GM18951 (cell line): ENCODE results near the gene GANAB.
A peak's percentile ranks its signal among the peaks of the same experiment; 100 is the strongest.
"Not testable (repeated sequence)": the region's sequence is repeated elsewhere in the genome, so short reads cannot be mapped to it uniquely, and the experiment has no call there.

Experiments
- POLR2A ChIP-seq: IDR thresholded peaks from 4 replicates; pipeline ENCODE4 v1.6.1; 2011; ENCODE audit warnings: mild to moderate bottlenecking; ENCODE audit not compliant: insufficient read length, insufficient read depth; ENCODE audit errors: extremely low read depth
- in situ Hi-C: fragments of 300-500 bp; cut with MboI; formaldehyde crosslinking; loops from one replicate; pipeline ENCODE4 v1.12.0; 2022; ENCODE audit warnings: low sequenced_read_pairs, mixed read lengths, inconsistent platforms; ENCODE audit not compliant: unreplicated experiment

GANAB gene

DNA sequence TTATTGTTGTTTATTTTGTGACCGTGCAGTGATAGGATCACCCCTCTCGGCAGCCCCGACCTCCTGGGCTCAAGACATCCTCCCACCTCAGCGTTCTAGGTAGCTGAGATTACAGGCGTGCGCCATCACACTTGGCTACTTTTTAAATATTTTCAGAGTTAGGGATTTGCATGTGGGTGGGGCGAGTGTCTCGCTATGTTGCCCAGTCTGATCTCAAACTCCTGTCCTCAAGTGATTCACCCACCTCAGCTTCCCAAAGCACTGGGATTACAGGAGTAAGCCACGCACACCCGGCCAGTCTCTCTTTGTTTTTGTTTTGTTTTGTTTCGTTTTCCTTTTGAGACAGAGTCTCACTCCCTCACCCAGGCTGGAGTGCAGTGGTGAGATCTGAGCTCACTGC, 7.9 kb upstream of the GANAB start:
- TF ChIP-seq POLR2A, result no peak
- in situ Hi-C loops, result no loop called here

DNA sequence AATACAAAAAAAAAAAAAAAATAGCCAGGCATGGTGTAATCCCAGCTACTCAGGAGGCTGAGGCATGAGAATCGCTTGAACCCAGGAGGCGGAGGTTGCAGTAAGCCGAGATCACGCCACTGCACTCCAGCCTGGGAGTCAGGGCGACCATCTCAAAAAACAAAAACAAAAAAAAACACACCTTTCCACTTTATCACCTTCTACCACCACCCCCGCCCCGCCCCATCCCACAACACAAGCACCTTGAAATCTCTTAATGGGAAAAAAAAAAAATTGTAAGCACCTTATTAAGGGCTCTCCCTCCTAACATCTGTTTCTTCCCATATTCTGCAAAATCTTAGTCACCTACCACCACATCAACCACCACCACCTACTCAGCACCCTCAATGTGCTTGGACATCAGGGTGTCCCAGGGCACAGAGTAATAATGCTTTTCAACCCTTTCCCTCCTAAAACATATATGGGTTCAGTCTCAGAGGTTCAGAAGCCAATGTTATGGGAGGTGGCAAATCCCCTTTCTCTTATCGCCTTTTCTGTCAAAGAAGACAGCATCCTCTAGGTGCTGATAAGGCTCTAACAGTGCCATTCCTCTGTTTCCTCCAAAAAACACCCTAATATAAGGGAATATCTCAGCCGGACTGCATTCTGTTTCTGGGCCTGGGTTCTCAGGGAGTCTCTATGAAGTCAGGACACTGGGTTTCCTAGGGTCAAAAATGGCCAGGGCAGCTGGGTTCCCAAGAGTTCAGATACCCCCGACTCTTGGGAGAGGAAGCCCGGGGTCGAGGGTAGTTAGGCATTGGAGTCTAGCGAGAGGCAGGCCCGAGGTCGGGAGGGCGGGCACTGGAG, 6.0 kb upstream of the GANAB start:
- in situ Hi-C loops, result no loop called here
- TF ChIP-seq POLR2A, result no peak

DNA sequence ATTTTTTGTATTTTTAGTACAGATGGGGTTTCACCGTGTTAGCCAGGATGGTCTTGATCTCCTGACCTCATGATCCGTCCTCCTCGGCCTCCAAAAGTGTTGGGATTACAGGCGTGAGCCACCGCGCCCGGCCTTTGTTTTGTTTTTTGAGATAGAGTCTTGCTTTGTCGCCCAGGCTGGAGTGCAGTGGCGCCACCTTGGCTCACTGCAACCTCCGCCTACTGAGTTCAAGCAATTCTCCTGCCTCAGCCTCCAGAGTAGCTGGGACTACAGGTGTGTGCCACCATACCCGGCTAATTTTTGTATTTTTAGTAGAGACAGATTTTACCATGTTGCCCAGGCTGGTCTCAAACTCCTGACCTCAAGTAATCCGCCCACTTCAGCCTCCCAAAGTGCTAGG, 3.9 kb upstream of the GANAB start:
- in situ Hi-C loops, result not testable (repeated sequence)

DNA sequence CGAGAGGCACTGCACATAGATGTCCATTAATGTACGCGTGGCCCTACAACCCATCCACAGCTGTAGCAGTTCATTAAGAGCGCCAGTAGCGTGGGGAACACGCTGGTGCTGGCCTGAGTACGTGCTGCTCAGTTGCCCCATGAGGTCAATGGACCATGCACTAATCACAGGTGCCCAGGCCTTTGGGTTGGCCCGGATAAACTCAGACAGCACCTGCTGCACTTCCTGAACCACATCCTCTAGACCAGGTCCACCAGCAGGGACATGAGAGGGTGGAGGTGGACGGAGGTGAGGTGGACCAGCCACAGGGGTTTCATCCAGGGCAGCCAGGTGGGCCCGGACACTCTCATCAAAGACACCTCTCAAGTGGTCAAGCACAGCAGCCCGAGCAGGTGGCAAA, 3.1 kb upstream of the GANAB start:
- in situ Hi-C loops, result no loop called here
- no peak for TF ChIP-seq POLR2A

DNA sequence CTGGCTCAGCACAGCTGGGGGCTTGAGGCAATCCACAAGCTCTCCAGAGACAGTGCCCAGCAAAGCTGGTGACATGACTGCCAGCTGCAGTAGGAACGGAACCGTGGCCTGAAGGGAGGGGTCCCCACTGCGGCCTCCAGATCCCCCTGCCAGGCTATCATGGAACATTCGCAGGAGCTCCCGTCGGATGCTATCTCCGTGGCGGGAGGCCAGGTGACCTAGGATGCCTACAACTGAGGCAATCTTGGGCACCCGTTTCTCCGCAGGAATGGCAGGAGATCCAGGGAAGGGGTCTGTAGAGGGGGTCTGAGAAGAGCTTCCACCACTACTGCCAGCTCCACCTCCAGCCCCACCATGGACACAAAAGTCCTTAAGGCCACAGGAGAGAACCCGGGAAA, 2.6 kb upstream of the GANAB start:
- no peak for TF ChIP-seq POLR2A
- in situ Hi-C loops, result no loop called here

DNA sequence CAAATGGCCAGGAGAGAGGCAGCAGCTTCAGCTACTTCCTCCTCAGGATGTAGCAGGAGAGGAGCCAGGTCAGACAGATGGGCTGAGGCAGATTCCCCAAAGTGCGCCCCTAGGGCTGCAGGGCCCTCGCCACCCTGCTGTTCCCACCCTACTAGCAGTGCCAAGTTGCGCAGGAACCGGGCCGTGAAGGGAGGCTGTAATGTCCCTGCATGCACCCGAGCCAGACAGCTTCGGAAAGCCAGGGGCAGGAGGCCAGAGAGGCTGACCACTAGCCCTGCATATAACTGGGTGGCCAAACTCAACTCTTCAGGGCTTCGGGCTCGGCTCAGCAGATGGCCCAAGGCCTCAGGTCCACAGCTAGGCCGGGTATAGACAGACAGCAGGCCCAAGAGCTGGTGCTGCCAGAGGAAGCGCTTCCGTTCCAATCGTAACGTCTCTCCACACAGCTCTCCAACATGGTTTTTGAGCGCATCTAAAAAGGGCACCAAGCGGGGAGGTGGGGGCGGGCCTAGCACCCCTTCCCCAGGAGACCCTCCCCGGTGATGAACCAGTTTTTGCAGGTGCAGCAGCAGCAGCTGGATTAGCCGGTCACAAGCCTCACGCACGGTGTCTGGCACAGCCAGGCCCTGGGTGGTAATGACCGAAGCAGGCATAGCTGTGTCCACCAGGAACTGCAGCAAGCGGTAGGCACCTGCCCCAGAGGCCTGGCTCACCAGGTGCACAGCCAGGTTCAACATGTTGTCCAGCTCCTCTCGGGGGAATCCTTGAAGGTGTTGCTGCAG, 2.0 kb upstream of the GANAB start:
- TF ChIP-seq POLR2A, result no peak
- in situ Hi-C loops, result no loop called here

DNA sequence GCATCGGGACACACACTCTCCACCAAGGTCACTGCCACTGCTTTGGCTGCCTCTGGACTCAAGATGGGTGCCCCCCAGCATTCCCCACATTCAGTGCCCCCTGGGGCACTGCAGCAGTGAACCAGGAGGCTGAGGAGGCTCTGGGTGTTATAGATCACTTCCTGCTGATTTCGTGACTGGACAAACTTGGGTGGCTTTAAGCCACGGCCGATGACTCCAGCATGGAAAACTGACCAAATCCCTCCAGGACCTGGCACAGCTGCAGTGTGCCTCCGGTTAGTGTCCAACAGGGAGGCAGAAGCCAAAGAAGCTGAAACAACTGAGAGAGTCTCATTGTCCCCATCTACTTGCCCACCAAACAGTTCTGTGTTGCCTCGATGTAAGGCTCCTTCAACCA, 1.2 kb upstream of the GANAB start:
- in situ Hi-C loops, result no loop called here
- TF ChIP-seq POLR2A, result no peak

DNA sequence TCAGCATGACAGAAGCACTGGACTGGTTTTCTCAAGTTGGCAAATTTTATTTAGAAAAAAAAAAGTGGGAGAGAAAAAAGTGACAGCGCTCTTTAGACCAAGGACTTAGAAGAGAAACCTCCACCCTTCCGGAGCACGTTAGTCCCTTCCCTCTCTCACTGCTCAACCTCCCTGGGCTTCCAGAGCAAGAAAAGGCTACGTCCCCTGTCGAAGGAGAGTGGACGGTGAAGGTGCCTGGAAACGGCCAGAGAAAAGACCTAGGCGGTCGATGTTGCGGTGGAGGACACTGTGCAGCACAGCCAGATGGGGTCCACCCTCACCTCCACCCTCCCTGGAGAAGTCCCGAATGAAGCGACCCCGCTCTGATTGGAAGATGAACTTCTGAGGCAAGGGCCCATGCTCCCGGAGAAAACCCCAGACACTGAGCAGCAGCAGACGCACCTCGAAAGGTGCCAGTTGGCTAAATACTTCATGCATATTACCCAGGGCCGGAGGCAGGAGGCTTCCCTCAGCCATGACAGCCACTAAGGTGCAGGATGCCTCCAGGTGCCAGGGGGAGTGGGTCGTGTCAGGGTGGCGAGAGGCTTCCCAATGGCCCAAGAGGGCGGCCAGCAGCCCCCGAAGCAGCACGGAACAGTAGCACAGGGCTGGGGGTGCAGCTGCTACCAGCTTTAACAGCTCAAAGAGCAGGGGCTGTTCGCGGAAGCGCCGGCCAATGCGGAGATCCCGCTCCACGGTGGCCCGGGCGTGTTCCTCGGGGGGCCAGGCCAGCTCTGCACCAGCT, 604 bp upstream of the GANAB start:
- in situ Hi-C loops, result no loop called here

DNA sequence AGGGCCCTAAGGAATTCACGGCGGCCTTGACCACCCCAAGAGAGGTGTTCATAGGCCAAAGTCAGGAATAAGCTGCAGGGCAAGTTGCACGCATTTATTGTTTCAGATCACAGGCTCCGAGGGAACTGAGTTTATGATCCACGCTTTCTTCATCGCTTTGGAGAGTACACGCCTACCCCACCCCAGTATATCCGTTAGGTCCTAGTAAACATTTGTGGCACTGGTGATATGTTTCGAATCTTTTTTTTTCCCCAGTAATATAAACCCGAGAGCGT, 805 bp downstream of the GANAB start:
- TF ChIP-seq POLR2A, result no peak
- in situ Hi-C loops, result no loop called here

More for the DNA sequence above, 604 bp upstream of the GANAB start:
- no peak for TF ChIP-seq POLR2A

DNA sequence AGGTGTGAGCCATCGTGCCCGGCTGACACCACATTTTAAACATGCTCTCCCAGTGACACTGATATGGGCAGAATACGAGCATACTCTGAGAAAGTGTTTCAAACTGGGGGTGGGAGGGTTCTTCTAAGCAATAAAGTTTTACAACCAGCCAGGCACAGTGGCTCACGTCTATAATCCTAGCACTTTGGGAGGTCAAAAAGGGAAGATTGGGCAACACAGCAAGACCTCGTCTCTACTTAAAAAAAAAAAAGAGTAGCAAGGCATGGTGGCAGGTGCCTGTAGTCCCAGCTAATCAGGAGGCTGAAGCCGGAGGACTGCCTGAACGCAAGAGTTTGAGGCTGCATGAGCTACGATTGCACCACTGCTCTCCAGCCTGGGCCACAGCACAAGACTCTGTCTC, 2.2 kb downstream of the GANAB start:
- in situ Hi-C loops, result no loop called here
- no peak for TF ChIP-seq POLR2A

DNA sequence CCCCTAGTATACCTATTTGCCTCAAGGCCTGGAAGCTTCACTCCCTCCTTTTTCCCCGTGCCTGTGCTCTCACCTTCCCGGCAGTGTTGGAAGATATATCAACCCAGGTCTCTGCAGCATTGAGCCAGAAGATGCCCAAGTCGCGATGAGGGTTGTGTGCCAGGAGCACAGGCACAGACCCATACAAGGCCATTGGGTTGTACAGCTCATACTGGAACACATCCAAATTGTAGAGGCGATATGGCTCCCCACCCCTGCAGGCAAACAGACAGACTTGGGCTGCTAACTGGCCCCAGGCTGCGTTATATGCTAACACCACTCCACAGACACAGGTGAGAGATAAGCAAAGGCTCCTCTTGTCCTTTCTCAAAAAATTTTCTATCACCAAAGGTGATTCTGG, 13.9 kb downstream of the GANAB start:
- no peak for TF ChIP-seq POLR2A
- in situ Hi-C loops, result no loop called here

DNA sequence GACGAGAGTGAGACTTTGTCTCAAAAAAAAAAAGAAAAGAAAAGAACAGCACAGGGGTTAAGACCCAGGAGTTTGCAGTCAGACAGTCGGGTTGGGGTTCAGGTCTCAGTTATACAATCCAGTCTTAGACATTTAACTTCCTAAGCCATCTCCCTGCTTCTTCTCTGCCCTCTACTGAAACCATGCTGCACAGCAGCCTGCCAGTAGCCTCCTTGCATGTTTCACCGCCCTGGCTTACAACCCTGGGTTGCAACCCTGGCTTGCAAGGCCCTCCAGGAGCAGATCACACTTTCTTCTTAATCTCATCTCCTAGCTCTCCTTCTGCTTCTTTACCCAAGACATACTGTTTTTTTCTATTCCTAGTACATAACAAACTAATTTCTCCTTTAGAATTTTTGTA, 18.7 kb downstream of the GANAB start:
- in situ Hi-C loops, result no loop called here
- no peak for TF ChIP-seq POLR2A

DNA sequence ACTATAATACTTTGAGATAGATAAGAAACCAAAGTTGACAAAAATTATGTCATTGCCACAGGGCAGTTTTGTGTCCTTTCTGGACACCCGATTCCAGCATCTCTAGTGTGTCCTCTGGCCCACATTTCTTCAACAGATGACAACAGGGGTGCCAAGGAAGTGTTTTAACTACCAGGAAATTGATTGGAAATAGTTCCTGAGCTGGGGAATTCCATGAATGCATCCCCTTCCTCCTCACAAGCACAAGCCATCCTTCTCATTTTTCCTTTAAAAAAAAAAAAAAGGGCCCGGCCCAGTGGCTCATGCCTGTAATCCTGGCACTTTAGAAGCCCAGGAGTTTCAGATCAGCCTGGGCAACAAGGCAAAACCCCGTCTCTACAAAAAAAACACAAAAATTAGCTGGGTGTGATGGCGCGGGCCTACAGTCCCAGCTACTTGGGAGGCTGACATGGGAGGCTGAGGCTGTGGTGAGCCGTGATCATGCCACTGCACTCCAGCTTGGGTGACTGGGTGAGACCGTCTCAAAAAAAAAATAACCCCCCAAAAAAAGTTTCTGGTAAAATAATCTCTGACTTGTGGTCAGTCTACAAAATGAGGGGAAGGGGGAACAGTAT, 23.8 kb downstream of the GANAB start:
- in situ Hi-C loops, result no loop called here
- TF ChIP-seq POLR2A, result no peak

DNA sequence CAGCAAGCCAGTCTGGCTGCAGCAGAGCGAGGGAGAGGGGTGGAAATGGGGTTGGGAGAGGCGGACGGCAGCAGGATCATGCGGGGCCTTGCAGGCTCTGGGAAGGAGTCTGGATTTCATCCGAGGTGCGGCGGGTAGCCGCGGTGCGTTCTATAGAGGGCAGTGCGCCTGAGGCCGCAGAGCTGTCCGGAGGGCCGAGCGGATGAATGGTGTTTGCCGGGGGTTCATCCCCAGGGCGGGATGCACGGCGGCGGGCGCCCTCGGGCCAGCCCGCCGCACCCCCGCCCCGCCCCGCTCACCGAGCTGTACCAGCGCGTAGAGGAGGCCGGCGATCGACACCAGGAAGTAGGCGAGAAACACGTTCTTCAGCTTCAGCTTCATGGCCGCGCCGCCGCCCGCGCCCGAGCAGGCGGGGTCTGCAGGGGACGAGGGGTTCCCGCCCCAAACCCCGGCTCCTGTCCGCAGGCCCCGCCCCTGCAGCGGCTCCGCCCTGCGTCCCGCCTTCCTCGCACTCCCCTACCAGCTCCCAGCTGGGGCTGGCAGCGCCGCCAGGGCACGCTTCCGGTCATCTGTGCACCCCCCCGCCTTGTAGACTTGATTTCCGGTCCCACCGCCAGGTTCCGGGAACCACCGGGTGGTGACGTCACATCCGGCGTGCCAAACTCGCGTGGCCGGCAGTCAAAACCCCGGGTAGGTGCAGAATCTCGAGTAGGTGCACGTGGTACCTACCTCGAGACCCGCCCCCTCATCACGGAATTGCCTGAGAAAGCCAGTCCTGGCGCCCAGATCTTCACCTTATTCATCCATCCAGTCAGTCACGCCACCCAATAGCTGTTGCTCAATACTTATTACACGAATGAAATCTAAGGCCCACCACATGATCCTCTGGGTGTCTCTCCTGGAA, 24.6 kb downstream of the GANAB start, which contains the start of gene B3GAT3:
Gene B3GAT3, minus strand, starts transcription at position 420 of the 904 bp plus-strand sequence. Its CDS starts 39 bp downstream, at position 381.
- in situ Hi-C loops, result no loop called here
- peak; percentile 93 for TF ChIP-seq POLR2A
